Inferior parietal cortex (tissue), 1 donor: Measurements from ENCODE around the gene CLIC1.

Source experiments
- DNase-seq: peaks from one replicate; pipeline ENCODE4 v3.0.0-alpha.2; 2016; ENCODE audit errors: extremely low spot score

CLIC1 gene

DNA sequence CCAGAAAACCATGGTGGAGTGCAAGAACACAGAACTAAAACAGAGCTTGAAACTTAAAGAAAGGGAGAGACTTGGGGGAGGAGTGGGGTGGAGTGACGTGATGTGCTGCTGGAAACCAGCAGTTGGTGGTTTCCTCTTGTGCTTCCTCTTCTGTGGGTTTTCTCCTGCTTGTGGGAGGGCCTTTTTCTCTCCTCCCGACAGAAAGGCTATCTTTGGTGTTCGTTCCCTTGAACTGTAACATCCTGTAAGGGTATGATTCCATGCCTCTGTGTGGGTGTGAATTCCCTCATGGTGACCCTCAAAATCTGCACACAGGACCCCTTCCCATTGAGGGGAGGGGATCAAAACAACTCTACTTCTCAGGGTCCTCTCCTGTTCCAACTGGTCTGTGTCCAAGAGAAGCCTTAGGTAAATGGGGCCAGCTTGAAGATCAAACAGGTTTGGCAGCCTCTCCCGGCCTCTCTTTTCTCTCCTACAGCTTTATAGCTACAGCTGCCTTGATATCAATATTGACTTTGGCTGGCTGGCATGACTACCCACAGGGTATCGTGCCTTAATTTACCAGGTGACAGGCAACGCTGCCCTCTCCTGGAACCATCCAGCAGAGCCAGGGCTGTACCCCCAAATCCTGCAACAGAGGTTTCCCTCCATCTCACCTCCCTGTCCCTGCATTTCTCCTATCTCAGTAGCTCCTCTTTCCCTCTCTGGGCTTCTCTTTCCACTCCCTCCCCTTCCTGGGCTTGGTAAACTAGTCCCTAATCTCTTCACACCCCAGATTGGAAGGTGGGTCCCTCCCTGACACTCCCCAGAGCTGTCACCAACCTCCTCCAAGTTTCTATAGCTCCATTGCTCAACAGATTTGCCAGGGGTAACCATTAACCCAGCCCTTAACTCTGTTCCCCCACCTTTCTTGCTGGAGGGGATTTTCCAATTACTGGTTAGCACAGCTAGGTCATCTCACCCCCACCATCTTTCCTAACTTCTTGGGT, 2.0 kb upstream of the CLIC1 start:
- peak; percentile 45 for DNase-seq

DNA sequence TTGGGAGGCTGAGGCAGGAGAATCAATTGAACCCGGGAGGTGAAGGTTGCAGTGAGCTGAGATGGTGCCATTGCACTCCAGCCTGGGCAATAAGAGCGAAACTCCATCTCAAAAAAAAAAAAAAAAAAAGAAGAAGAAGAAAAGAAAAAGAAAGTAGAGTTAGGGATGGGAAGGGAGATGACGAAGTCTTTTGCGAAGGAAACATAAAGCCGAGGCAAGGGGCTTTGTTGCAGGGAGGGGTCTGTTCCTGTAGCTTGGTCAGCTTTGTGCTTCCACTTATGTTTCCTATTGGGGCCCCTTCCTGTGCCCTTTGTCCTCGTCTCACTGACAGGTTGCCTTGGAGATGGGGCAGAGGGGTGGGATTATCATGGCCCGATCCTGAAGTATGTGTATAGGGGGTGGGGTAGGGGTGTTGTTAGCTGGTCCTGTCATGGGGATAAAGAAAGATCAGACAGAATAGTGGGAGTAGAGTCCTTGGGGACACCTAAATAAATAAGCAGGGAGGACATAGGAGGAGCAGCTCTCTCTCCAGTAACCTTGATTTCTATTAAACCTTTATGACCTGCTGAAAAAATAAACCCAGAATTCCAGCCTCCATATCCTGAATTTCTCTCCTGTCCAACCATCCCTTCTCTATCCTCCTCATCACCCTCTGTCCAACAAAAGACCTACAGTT, 1.1 kb upstream of the CLIC1 start:
- no peak for DNase-seq

DNA sequence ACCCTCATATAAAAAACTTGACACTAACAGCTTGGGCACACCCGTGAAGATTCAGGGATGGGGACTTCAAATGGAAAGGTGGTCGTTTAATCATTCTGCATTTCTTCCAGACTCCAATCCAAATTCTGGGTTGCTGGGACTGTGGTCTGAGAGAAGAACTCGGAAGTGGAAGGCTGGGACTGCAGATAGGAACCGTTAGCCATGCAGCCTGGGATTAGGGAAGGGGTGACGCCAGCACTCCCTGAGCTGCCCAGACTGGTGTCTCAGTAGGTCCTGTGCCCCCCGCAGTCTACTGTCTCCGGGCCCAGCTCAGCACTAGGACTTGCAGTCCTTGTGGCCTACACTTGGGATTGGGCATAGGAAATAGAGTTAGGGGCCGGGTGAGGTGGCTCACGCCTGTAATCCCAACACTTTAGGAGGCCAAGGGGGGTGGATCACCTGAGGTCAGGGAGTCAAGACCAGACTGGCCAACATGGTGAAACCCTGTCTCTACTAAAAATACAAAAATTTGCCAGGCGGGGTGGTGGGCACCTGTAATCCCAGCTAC, 511 bp upstream of the CLIC1 start:
- no peak for DNase-seq

DNA sequence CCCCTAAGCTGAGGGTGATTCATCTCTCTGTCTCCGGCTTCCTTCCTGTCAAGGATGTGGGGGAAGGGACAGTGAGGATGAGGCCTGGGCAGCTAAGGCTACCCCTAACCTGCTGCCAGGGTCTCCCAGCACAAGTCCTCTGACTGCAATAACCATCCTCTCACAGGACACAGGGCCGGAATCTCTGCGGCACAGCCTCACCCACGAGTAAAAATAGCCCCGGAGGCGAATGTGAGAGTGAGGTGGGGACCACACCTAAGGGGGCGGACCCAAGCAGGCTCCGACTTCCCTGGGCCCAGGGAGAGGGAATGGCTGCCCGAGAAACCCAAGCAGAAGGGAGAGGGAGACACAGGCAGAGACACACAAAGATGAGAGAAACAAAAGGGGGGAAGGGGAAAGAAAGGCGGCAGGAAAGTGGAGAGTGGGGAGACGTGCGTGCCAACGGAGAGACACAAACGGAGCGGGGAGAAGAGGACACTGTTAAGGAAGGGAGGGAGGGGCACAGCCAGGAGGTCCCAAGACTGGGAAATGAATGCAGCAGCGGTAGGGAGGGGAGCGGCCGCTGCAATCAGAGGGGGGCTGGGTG, 1.4 kb downstream of the CLIC1 start:
- DNase-seq: no peak

DNA sequence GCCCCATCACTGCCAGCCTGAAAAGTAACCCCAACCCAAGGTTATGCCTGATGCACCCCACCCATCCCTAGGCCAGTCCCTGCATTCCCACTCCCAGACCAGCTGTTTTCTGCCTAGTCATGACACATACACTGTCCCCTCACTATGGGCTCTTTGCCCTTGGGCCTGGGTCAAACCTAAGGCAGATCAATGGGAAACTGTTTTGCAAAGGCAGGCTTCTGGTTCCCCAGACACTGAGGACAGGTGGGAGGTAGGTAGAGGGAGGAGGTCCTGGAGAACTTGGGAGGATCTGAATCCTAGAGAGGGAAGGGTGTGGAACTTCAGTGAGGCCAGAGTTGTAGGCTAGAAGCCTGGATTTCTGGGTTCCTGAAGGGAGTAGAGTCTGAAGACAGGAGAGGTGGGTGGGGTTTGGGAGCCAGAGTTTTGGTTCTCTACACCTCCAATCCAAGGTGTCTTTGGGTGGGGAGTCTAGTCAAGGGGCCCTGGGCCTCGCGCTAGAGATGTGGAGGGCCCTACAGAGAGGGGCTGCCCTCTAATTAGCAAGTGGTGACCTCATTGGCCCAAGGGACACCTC, 2.0 kb downstream of the CLIC1 start:
- DNase-seq: no peak

DNA sequence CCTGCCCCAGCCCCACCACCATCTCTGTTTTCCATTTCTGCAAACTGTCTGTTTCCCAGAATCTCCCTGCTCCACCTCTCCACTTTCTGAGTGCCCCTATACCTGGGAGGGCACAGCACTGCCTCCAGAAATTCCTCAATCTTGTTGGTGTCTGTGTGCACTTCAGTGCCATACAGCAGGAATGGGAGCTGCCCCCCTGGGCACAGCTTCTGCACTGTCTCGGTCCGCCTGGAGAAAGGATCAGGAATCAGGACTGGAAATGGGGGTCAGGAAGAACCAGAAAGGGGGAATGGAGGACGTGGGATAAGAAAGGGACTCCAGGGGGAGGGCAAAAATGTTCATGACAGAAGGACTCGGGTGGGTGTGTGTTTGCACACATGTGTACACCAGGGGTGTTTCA, 2.6 kb downstream of the CLIC1 start:
- no peak for DNase-seq

DNA sequence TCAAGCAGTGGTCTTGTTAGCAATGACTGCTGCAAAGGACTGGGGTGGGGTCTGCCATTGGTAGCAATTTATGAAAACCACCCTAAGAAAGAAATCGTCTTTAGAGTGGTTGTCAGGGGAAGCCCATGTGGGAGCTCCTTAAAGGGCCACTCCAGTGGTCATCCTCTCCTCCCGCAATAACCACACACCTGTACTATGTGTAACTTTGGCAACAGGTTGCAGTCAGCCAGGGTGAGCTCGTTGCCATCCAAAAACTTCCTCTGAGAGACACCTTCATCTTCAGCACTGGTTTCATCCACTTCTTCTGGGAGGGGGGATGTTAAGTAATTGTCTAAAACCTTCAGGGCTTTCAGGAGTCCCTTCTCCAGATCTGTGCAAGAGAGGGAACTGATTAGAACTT, 4.3 kb downstream of the CLIC1 start:
- DNase-seq: no peak

DNA sequence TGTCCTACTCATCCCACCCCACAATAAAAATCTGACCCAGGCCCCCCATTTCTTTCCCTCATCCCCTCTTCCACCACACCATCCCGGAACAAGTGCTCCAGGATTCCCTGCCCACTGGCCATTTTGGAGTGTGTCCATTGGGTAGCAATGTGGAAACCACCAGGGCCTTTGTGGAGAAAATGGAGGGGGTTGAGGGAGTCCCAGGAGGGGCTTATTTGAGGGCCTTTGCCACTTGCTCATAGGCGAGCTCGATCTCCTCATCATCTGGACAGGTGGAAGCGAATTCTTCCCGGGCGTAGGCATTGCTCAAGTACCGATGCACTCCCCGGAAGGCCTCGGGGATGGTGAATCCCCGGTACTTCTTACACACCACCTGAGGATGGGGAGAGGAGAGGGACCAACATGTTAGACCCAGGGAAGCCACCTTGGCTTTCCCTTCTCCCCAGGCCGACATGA, 5.7 kb downstream of the CLIC1 start:
- no peak for DNase-seq

DNA sequence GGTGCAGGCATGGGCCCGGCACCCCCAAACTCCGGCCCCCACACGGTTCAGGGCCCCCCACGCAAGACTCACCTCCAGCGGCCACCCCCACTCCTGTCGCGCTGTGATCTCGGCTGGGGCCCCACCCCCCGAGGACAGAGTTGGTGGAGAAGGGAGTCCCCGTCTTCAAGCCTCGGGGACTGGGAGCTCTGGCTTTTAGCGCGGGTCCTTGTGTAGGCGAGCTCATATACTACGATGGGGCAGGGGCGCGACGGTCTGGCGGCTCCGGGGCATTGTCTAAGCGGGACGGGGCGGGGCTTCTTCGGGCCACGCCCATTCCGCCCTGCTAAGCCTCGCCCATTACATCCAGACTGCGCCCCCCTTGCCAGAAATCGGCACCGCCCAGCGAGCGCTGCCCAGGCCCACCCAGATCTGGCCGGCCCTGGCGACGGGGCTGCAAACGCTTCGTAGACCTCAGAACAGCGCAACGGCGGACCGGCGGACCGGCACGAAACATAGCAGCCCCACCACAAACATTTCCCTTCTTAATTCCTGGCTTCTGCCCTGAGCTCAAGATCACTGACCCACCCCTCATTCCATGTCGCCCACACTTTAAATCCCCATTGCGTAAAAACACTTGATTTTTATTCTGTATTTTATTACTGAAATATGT, 6.2 kb downstream of the CLIC1 start:
- DNase-seq: peak; percentile 58

DNA sequence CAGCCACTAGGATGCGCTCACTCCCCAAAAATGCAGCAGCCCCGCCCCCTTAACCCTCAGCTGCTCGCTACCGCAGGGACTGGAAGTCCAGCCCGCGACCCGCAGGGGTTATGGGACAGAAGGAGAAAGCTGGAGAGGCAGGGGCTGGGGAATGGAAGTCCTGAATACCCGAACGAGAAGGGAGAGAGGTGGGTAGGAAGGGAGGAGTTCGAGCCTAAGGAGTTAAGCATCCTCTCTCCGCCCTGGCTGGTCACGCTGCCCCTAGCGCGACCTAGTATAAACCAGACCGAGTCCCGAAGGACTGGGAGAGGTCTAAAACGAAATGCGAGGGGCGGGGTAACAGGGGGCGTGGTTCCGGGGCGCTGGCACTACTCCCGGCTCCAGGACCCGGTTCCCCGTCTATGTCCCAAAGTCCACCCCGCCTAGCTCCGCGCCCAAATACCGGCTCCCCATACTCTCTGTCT, 6.8 kb downstream of the CLIC1 start:
- peak; percentile 71 for DNase-seq

DNA sequence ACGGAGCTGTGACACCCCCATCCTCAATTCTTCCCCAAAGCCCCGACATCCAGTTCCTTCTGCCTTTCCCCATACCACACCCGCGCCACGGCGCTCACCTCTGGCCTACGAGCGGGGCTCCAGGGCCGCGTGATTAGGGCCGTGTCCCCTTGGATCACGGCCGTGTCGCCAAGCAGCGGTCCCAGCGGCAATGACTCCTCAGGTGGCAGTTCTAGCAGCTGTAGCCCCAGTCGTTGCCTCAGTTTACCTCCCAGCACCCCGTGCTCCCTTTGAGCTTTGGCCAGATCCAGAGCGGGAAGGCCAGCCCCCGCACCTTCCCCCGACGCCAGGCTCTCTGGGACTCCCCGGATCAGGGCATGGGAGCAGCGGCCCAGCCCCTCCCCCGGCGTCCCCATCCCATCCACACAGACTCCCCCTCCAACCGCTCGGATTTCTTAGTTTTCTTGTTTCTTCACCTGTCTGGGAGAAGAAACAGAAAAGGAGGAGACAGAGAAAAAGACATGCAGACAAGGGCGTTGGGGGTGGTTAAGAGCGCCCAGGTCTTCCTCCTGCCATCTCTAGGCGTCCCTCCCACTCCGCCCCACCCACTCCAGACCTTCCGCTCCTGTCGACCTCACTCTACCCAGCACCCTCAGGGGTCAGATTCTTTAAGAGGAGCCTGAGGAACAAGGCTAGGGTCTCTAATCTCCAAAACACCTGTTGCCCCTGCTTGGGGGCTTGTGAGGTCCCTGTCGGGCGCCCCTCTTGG, 7.4 kb downstream of the CLIC1 start, which contains the start of gene DDAH2:
Gene DDAH2 (minus strand): TSS at position 533 of the 748 bp plus-strand sequence. CDS start 138 bp downstream, at position 395.
- DNase-seq: no peak

DNA sequence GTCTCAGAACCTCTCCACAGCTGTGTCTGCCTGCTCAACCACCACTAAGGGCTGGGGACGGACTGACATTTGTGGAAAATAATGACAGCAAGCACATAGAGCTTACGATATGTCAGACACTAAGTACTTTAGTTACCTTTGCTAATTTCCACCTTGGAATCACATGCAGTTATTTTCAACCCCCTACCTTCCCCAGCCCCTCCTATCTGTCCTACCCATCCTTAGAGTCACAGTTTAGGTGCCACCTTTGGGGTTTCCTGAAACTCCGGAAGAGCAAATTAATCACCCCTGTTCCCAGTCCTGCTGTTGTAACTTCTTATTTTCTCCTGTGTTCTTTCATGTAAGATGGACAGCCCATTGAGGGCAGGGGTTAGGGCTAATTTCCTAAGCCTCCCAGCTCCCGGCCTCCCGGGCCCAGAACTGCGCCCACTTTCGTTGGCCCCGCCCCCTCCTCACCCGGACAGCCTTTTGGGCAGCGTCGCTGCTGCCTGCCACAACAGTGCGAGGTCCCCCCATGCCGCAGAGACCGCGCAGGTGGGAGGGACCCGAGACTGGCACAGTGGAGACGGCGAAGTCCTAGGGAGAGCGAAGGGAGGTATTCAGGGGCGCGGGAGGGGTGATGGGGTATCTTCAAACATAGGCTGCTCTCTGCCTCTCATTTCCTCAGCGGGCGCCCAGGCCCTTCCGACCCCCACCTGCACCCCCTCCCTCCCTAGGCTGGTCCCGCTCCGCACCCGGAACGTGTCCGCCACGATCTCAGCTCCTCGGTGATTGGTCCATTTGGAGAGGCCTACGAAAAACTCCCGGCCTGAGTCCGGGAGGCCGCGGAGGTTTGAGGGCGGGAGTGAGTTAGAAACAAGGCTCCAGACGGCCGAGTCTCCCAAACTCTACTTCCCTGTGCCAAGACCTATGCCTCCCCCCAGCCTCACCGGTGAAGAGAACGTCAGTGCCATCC, 8.3 kb downstream of the CLIC1 start:
- DNase-seq: no peak

DNA sequence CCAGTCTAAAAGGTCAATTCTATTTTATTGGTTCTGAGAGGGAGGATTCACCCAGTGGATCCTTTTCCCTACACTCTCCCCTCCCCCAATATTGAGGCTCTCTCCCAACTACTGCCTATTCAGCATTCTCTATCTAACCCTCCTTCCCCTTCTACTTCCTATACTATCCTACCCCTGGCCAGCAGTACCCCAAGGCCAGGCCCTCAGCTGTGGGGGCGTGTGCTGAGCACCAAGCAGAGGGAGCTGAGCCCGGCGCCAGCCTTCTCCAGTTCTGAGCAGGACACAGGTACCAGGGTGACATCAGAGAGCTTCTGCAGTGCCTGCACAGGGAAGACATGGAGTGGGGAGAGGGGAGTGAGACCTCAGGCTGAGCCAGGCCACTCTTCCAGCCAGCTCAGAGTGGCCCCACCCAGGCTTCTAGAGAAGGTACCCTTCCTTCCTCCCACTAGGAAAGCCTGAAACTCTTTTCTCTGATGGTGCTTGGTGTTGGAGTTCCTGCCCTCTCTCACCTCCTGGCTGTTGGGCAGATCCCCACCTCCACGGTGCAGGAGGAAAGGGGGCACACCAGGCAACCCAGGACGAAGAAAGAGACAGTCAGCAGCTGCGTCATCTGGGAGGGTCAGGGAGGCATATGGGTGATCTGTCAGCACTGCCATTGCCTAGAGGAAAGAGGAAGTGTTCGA, 9.2 kb downstream of the CLIC1 start:
- no peak for DNase-seq

DNA sequence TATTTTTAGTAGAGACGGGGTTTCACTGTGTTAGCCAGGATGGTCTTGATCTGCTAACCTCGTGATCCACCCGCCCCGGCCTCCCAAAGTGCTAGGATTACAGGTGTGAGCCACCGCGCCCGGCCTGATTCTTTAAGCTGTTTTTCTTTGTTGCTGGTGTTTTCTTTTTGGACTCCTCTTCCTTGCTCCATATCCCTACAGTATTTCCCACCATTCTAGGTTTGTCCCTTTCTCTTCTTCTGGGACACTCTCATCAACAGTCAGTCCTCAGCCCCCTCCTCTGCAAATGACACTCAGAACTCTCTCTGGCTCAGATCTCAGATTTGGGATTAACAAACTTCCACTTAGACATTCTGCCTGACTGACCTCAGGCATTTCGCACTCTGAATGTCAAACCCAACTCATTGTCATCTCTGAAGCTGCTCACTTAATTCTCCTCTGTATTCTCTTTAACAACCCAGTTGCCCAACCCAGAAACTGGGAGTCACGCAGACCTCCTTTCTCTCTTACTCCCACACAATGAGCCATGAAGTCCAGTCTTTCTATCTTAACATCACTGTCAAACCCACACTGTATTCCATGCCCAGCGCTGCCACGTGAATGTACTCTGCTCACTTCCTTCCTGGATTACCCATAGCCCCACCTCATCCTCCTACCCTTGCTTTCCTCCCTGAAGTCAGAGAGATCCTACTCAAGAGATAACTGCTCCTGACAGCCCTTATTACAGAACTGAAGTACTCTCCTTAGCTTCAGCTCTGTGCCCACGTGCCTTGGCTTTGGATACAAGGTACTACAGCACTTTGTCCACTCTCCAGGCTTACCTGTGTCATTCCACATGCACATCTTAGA, 10.6 kb downstream of the CLIC1 start:
- DNase-seq: no peak

DNA sequence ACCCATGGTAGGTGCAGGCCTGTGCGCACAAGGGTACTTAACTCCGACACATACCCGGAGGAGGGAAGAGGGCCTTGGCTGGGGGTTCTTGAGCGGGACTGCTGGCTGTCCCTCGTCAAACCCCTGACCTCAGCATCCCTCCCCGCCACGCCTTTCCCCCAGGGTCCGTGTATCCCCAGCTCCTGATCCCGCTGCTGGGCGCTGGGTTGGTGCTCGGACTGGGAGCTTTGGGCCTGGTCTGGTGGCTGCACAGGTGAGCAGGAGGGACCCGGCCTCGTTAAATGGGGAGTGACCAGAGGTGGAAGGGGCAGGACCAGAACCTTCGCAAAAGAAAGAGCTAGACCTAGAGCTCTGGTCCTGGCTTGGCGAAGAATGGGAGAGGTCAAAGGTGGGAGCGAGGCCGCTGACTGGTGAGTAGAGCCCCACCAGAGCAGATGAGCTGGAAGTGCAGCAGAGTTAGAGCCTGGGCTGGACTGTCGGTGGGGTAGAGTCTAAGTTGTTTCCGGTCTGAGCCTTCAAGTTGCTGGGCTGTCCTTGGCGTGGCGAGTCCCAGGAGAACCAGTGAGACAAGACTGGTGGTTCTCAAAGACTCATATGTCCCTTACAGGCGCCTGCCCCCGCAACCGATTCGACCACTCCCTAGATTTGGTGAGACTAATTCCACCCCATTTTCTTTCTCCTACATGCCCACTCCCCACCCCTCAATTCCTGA, 12.2 kb downstream of the CLIC1 start:
- DNase-seq: no peak

DNA sequence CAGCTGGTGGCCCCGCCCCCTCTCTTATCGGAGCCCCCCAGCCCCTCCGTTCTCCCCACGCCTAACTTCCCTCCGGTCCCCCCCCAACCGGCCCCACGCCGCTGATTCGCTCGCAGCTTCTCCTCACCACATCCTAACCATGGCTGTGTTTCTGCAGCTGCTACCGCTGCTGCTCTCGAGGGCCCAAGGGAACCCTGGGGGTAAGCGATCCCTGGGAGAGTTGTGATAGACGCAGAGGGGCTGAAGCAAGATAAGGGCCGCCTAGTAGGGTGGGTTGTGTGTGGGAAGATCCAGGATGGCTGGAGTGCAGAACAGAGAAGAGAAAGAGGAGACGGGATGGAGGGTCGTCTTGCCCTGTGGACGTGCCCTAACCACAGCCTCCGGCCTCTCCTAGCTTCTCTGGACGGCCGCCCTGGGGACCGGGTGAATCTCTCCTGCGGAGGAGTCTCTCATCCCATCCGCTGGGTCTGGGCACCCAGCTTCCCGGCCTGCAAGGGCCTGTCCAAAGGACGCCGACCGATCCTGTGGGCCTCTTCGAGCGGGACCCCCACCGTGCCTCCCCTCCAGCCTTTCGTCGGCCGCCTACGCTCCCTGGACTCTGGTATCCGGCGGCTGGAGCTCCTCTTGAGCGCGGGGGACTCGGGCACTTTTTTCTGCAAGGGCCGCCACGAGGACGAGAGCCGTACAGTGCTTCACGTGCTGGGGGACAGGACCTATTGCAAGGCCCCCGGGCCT, 12.9 kb downstream of the CLIC1 start, which contains the start of gene MPIG6B:
Gene MPIG6B (plus strand): TSS at position 129 of the 735 bp plus-strand sequence. CDS start 11 bp downstream, at position 140.
- no peak for DNase-seq
